GM12874 (cell line): ENCODE measurements around the gene STX11.

Experiments
- CTCF ChIP-seq: IDR thresholded peaks from 2 replicates; pipeline ENCODE4 v1.5.1; 2011; ENCODE audit warnings: low read depth, mild to moderate bottlenecking, control low read depth, low read length, moderate library complexity; ENCODE audit not compliant: insufficient read depth

Gene STX11

GRCh38 chr6:144185133-144185836 lies 35.0 kb downstream of the STX11 start:
- no peak for TF ChIP-seq CTCF

GRCh38 chr6:144186817-144187625 lies 36.7 kb downstream of the STX11 start:
- TF ChIP-seq CTCF = no peak

- TF ChIP-seq CTCF = no peak
Observed at GRCh38 chr6:144189351-144189750, 39.0 kb downstream of the STX11 start.

GRCh38 chr6:144190080-144190479 lies 39.8 kb downstream of the STX11 start:
- TF ChIP-seq CTCF = no peak

- no peak for TF ChIP-seq CTCF
Observed at GRCh38 chr6:144190593-144190992, 40.3 kb downstream of the STX11 start.

GRCh38 chr6:144193181-144193580 lies 42.9 kb downstream of the STX11 start:
- no peak for TF ChIP-seq CTCF

- TF ChIP-seq CTCF = no peak
Observed at GRCh38 chr6:144194293-144194810, 44.0 kb downstream of the STX11 start.
